GM10847 (cell line): ENCODE measurements around the gene ITPK1.

Source experiments
- POLR2A ChIP-seq: IDR thresholded peaks from 2 replicates; pipeline ENCODE4 v1.6.1; 2011; ENCODE audit not compliant: insufficient read length; ENCODE audit errors: extremely low read depth

Gene ITPK1

GRCh38 chr14:93010130-93010499, 105.6 kb downstream of the ITPK1 start:
- no peak for TF ChIP-seq POLR2A

- no peak for TF ChIP-seq POLR2A
Observed at GRCh38 chr14:93009471-93010129, 106.1 kb downstream of the ITPK1 start.

- no peak for TF ChIP-seq POLR2A
Observed at GRCh38 chr14:93008381-93008780, 107.3 kb downstream of the ITPK1 start.

GRCh38 chr14:93007225-93007997, 108.3 kb downstream of the ITPK1 start:
- no peak for TF ChIP-seq POLR2A

- no peak for TF ChIP-seq POLR2A
Observed at GRCh38 chr14:93006567-93007051, 109.1 kb downstream of the ITPK1 start.

- TF ChIP-seq POLR2A = no peak
Observed at GRCh38 chr14:93005838-93006237, 109.9 kb downstream of the ITPK1 start.

GRCh38 chr14:93005135-93005813, 110.5 kb downstream of the ITPK1 start:
- no peak for TF ChIP-seq POLR2A

GRCh38 chr14:93004699-93005082, 111.0 kb downstream of the ITPK1 start:
- TF ChIP-seq POLR2A = no peak

- no peak for TF ChIP-seq POLR2A
Observed at GRCh38 chr14:93003945-93004698, 111.6 kb downstream of the ITPK1 start.

GRCh38 chr14:93002851-93003298, 112.8 kb downstream of the ITPK1 start:
- TF ChIP-seq POLR2A = no peak

GRCh38 chr14:93002049-93002448, 113.7 kb downstream of the ITPK1 start:
- TF ChIP-seq POLR2A = no peak

GRCh38 chr14:92998946-92999345, 116.8 kb downstream of the ITPK1 start:
- TF ChIP-seq POLR2A = no peak

- TF ChIP-seq POLR2A = no peak
Observed at GRCh38 chr14:92997343-92998061, 118.2 kb downstream of the ITPK1 start.

GRCh38 chr14:92995620-92996019, 120.1 kb downstream of the ITPK1 start:
- TF ChIP-seq POLR2A = no peak

GRCh38 chr14:92994942-92995341, 120.8 kb downstream of the ITPK1 start:
- TF ChIP-seq POLR2A = no peak
